Nephron (organoid): Measurements from ENCODE around the gene JPH2.

Experiments
- H3K27ac Mint-ChIP-seq, 3 experiments: 2 replicates each; pipeline ENCODE4 v1.8.0; 2020; ENCODE audit warnings: mixed read lengths in 3 of 3, mild to moderate bottlenecking in 2 of 3, moderate library complexity in 1 of 3
- H3K27me3 Mint-ChIP-seq: 2 replicates; pipeline ENCODE4 v1.8.0; 2021; ENCODE audit warnings: low read depth, mild to moderate bottlenecking, moderate library complexity, mixed read lengths
- H3K36me3 Mint-ChIP-seq: 2 replicates; pipeline ENCODE4 v1.8.0; 2020; ENCODE audit warnings: low read depth, mixed read lengths
- H3K4me1 Mint-ChIP-seq: 2 replicates; pipeline ENCODE4 v1.8.0; 2020; ENCODE audit warnings: mixed read lengths
- H3K4me3 Mint-ChIP-seq, 3 experiments: 2 replicates each; pipeline ENCODE4 v1.8.0; 2020; ENCODE audit warnings: mild to moderate bottlenecking in 3 of 3, mixed read lengths in 3 of 3, moderate library complexity in 2 of 3
- H3K9me3 Mint-ChIP-seq: 2 replicates; pipeline ENCODE4 v1.8.0; 2020; ENCODE audit warnings: mixed read lengths
- TF ChIP-seq, protein P1 (sequence below), 3 experiments: fragments of 200-600 bp; sonication (generic); IDR thresholded peaks; one replicate each; pipeline ENCODE4 v1.5.0; 2021; ENCODE audit warnings: antibody characterized with exemption in 3 of 3; ENCODE audit not compliant: unreplicated experiment in 3 of 3

JPH2 gene

DNA sequence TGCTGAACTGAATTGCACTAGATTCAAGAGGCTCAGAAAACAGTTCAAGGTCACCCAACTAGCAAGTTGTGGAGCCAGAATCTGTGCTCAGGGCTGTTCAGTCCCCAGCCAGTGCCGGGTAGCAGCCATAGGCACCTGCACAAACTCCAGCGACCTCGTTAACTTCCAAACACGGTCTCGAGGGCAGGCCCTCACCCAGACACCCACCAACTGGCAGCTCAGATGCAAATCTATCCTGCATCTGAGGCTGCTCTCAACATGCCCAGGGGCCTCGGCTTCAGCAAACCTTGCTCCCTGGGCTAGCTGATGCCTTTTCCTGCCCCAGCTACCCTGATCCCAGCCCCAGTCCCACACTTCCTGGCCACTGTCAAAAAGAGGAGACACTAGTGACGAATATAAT, 3.7 kb downstream of the JPH2 start:
- H3K9me3 Mint-ChIP-seq = no peaks in the 10 kb centered on the region
- H3K27me3 Mint-ChIP-seq = peaks cover 3% of the 10 kb centered on the region
- peak overlapping the region in 2 of 3 experiments; percentile 67 to 85 for H3K4me3 Mint-ChIP-seq
- H3K27ac Mint-ChIP-seq = peak overlapping the region in 1 of 3 experiments; percentile 94
- H3K36me3 Mint-ChIP-seq = no peaks in the 10 kb centered on the region
- peaks cover 54% of the 10 kb centered on the region for H3K4me1 Mint-ChIP-seq
- TF ChIP-seq, protein P1, sequence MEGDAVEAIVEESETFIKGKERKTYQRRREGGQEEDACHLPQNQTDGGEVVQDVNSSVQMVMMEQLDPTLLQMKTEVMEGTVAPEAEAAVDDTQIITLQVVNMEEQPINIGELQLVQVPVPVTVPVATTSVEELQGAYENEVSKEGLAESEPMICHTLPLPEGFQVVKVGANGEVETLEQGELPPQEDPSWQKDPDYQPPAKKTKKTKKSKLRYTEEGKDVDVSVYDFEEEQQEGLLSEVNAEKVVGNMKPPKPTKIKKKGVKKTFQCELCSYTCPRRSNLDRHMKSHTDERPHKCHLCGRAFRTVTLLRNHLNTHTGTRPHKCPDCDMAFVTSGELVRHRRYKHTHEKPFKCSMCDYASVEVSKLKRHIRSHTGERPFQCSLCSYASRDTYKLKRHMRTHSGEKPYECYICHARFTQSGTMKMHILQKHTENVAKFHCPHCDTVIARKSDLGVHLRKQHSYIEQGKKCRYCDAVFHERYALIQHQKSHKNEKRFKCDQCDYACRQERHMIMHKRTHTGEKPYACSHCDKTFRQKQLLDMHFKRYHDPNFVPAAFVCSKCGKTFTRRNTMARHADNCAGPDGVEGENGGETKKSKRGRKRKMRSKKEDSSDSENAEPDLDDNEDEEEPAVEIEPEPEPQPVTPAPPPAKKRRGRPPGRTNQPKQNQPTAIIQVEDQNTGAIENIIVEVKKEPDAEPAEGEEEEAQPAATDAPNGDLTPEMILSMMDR (IDR thresholded peaks at IDR 0.05; ENCODE audit: unreplicated experiment in 3 of 3) = no peak

DNA sequence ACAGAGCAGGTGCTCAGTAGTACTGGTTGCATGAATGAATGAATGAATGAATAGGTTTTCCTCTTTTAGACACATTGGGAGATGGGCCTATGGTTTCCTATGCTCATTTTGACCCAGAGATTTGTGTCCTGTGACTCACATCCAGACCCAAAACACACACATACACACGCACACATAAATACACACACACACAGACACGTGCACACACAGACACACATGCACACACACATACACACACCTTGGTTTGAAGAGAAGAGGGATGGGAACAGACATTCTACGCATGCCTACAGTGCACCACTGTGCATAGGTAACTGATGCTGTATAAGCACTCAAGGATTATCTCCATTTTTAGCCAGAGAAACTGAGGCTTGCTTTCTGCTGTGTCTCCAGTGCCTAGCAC, 4.1 kb downstream of the JPH2 start:
- peak overlapping the region in 2 of 3 experiments; percentile 67 to 85 for H3K4me3 Mint-ChIP-seq
- H3K27me3 Mint-ChIP-seq = peaks cover 3% of the 10 kb centered on the region
- peak overlapping the region; percentile 0 to 94 (median 58) for H3K27ac Mint-ChIP-seq
- H3K36me3 Mint-ChIP-seq = no peaks in the 10 kb centered on the region
- TF ChIP-seq, protein P1 (IDR thresholded peaks at IDR 0.05; ENCODE audit: unreplicated experiment in 3 of 3) = no peak
- H3K9me3 Mint-ChIP-seq = no peaks in the 10 kb centered on the region
- H3K4me1 Mint-ChIP-seq = peaks cover 54% of the 10 kb centered on the region

DNA sequence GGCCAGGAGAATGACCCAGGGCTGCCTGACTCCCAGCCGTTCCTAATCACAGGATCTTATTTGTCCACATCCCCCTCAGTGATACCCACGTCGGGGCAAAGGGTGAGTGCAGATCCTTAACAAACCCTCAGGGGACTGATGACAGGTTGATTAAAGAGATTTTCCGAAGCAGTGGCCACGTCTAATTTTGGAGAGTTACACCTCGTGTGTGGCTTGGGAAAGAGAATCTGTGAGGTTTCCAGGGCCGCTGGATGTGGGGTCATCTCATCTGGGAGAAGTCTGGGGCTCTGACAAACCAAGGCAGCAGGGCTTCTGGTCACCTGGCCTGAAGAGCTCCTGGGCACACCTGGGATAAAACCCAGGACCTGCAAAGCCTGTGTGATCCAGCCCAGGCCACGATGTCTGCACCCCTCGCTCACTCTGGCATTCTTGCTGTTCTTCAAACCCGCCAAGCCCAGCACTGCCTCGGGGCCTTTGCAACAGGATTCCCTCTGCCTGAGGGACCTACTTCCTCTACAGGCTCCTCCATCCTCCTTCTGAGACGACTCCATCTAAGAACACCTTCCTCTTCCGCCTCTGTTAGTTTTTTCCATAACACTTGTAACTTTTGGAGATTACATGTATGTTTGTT, 4.7 kb downstream of the JPH2 start:
- Mint-ChIP-seq H3K9me3 (no peaks in the 10 kb centered on the region), H3K4me3 (peak overlapping the region in 2 of 3 experiments; percentile 67 to 85), H3K27me3 (peaks cover 3% of the 10 kb centered on the region), H3K36me3 (no peaks in the 10 kb centered on the region), H3K4me1 (peaks cover 55% of the 10 kb centered on the region), H3K27ac (peak overlapping the region; percentile 58 to 94 (median 92))
- TF ChIP-seq, protein P1 (IDR thresholded peaks at IDR 0.05; ENCODE audit: unreplicated experiment in 3 of 3) = no peak

DNA sequence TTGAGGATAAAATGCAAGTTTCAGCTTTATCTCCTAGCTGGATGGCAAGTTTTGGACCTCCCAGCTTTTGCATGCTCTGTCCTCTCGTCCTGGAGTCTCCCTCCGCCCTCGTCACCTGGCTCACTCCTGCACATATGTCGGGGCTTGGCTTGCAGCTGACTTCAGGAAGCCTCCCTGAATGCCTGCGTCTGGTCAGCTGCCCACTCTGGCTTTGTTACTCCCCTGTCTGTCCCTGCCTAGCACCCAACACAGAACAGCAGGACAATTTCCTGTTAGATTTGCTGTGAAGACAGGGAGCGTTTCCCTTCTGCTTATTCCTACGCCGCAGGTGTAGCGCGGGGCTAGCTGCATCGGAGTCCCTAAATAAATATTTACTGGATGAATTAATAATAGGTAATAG, 5.4 kb downstream of the JPH2 start:
- Mint-ChIP-seq H3K4me1 (peaks cover 60% of the 10 kb centered on the region), H3K4me3 (peak overlapping the region; percentile 20 to 85 (median 67)), H3K9me3 (no peaks in the 10 kb centered on the region), H3K27ac (peak overlapping the region; percentile 85 to 94 (median 92)), H3K27me3 (peaks cover 3% of the 10 kb centered on the region), H3K36me3 (no peaks in the 10 kb centered on the region)
- TF ChIP-seq, protein P1 (IDR thresholded peaks at IDR 0.05; ENCODE audit: unreplicated experiment in 3 of 3) = no peak

DNA sequence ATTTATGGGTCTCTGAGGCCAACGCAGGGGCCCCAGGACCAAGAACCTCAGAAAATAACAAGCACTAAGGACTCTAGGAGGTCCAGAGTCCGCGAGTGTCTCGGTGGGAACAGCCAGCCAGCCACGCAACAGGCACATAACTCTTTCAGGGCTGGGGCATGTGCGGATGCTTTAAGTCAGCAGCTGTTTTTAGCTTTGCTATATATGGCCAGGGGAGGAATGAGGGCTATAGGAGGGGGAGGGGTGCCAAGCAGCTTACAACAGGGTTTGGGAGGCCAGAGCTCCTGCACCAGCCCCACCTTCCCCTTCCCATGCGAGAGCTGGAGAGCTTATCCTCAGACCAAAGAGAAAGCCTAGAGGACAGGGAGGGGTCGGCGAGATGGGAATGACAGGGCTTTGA, 6.2 kb downstream of the JPH2 start:
- H3K4me3 Mint-ChIP-seq = peak overlapping the region; percentile 42 to 85 (median 67)
- peaks cover 65% of the 10 kb centered on the region for H3K4me1 Mint-ChIP-seq
- no peaks in the 10 kb centered on the region for H3K9me3 Mint-ChIP-seq
- H3K27me3 Mint-ChIP-seq = peaks cover 3% of the 10 kb centered on the region
- peak overlapping the region; percentile 85 to 94 (median 92) for H3K27ac Mint-ChIP-seq
- no peaks in the 10 kb centered on the region for H3K36me3 Mint-ChIP-seq
- TF ChIP-seq, protein P1 (IDR thresholded peaks at IDR 0.05; ENCODE audit: unreplicated experiment in 3 of 3) = no peak
